ENCODE data around the gene MPP3.

- TF ChIP-seq EP300 (IDR thresholded peaks at IDR 0.05) (no peak), CTCF (IDR thresholded peaks at IDR 0.05) (no peak)
These were observed 22.7 kb downstream of the MPP3 start for GRCh38 chr17:43810226-43810715.
